DMS53 (cell line): ENCODE measurements around the gene BATF.

Experiments used
- DNase-seq: peaks from one replicate; lab custom pipeline; 2025; lab: John Stamatoyannopoulos, UW

BATF gene

GRCh38 chr14:75499084-75499875, 23.0 kb upstream of the BATF start:
- no peak for DNase-seq

- no peak for DNase-seq
Measured at GRCh38 chr14:75501080-75501479, 21.2 kb upstream of the BATF start.

GRCh38 chr14:75504411-75504810, 17.9 kb upstream of the BATF start:
- no peak for DNase-seq

DNA sequence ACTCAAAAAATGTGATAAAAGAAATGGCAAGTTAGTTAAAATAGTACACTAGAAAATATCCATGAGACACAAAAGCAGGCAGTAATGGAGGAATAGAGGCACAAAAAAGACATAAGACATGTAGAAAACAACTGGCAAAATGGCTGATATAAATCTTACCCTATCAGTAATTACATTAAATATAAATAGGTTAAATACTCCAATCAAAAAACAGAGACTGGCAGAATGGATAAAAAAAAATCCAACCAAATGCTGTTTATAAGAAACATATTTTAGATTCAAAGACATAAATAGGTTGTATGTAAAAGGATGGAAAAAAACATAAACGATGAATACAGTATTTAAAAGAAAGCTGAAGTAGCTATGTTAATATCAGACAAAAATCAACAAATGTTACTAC, 15.3 kb upstream of the BATF start:
- no peak for DNase-seq

DNA sequence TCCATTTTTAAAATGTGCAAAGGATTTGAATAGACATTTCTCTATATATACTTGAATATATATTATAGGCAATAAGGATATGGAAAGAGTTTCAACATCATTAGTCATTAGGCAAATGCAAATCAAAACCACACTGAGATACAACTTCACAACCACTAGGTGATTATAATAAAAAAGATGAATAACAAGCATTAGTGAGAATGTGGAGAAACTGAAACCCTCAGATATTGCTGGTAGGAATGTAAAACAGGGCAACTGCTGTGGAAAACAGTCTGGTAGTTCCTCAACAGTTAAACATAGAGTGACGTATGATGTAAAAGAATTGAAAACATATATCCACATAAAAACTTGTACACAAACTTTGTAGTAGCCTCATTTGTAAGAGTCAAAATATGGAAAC, 11.7 kb upstream of the BATF start:
- no peak for DNase-seq

DNA sequence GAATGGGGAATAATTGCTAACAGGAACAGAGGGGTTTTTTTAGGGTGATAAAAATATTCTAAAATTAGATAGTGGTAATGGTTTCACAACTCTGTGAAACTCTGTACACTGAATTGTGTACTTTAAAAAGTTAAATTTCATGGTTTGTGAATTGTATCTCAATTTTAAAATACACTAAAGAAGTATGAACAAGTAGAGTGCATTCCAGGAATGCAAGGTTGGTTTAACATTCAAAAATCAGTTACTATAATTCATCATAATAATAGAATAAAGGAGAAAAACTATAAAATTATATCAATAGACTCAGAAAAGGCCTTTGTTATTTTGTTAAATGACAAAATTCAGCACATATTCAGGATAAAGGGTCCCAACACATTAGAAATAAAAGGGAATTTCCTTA, 11.1 kb upstream of the BATF start:
- no peak for DNase-seq

DNA sequence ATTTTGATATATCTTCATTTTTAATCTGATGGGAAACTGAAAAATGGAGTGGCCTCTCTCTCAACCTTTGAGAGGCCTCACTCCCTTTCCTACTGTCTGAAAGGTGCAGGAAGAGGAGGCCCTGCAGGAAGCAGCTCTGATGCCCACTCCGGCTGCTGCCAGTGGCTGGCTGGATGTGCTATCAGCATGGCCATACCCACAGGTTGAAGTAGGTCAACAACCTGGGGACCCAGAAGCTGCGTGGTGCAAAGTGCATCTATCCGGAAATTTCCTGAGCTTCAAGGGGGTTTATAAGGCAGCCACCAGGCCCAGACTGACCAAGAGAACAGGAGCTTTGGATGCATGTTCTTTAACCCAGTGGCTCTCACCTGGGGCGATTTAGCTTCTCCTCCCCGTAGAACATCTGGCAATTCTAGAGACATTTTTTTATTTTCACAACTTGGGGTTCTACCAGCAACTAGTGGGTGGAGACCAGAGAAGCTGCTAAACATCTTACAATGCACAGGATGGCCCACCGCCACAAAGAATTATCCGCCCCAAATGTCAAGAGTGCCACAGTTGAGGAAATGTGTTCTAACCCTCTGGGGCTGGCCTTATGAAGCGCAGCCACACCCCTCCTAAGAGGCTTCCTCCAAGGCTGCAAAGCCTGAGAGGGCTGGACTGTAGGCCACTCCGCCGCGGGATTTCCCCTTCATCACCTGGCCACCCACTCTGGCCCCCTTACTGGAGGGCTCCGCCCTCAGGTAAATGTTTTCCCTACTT, 8.2 kb upstream of the BATF start:
- DNase-seq, result no peak

DNA sequence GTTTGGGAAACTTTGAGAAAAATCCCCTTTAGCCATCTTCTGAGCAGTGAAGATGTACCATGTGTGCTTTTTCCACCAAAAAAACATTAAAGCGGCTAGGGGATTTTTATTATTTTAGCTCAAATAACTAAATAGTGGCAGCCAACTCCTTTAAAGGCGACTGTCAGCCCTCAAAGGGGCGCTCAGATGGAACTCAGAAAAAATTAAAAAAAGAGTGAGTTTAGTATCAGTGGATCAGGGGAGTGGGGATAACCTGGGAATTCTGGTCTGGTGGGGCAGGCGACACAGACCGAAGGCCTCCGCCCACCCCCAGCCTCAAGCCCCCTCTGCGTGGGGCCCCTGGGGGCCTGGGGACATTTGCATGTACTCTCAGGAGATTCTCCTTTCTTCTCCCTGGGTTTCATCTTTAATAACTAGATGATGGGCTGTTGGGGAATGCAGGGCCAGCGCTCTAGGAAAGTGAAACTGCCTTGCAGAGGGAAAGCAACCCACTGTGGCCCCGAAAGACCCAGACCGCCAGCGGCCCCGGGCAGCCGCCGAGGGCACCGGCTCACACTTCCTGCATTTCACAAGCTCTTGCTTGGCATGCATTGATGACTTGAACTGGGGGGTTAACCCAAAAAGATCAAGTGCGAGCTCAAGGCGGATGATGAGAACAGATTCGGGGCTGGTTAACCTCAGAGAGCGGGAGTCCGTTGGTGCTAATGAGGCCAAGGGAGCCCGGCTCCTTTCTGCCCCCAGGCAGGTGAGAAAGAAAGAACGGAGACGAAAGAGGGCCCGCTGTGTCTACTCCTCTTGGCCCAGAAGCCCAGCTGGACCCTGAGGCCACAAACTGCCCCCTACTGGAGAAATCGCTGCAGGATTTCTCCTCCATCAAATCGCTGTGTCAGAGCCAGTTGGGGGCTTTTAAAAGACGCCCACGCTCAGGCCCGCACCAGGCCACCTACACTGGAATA, 7.3 kb upstream of the BATF start:
- DNase-seq, result no peak

DNA sequence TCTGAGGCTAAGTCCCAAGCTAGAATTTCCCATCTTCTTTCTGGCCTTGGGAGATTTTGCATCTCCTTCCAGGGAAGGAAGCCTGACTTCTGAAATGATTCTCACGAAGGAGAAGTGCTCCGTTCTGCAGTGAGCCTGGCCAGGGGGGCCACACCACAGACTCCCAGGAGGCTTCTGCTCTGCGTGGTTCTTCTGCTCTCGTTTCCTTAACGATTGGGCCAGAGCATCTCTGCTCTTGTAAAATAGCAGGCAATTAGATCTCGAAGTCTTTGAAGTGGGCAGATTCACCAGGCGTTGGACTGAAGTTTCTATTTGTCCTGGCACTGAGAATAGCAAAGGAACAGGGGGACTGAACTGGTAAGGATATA, 6.7 kb upstream of the BATF start:
- DNase-seq, result no peak

DNA sequence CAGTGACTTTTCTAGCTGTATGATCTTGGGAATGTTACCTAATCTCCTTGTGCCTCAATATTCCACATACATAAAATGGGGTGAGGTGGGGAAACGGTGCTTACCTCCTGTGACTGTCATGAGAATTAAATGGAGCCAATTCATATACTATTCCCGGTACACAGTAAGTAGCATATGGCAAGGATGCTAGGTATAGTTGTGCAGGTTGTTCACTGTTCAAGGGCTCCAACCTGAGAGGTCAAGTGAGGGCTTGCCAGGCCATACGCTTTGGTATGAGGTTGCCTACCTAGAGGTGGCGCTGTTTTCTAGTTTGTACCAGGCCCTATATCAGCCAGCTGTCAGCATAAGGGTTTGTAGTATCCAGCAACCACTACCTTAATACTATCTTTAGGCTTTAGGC, 3.6 kb upstream of the BATF start:
- peak; percentile 81 for DNase-seq

DNA sequence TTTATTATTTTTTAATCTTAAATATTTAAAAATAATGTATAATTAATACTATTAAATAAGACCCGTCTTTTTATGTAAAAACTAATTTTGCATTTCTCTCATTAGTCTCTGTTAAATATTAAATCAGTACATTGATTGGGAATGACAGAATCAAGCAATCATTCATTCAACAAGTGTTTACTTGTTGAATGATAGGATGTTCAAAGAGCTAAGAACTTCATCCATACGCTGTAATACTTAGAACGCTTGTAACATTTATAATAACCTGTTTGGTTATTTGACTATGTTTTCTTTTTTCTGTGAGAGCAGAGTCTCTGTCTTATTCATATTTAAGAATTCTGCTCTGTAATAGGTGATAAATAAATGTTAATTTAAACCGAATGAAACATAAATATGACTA, 2.9 kb upstream of the BATF start:
- no peak for DNase-seq

GRCh38 chr14:75519826-75520728, 2.2 kb upstream of the BATF start:
- peak; percentile 10 for DNase-seq

GRCh38 chr14:75520852-75521251, 1.4 kb upstream of the BATF start:
- no peak for DNase-seq

DNA sequence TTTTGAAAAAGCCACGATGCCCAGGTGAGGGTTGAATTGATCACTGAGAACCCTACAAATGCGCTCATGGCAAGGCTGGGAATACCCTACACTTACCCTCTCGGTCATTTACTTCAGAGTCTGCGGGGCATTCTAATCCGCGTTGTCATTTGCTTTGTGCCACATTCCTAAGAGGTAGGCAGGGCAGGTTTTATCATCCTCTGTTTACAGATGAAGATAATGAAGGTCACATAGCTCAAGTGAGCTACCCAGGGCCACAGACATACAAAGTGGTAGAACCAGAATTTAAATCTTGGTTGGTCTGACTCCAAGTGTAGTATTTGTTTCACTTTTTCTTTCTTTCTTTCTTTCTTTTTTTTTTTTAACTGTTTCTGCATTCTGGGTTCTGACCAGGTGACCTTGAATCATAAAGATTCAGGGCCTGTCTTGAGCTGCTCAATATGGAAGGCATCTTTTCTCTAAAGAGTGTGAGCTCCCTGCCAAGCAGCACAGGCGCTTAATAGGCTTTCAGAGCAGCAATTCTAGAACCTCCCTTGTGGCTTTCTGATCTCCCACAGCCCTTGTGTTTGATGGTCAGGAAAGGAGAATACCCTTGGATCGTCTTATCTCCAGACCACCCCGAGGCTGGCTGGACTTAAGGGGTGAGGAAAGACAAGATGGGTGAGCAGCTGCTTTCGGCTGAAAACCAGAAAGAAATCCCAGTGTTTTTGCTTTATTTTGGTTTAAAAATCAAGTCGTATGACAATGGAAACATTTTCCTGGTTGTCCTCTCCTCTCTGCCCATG, 662 bp upstream of the BATF start:
- peak; percentile 29 for DNase-seq

GRCh38 chr14:75522983-75523318, 682 bp downstream of the BATF start:
- DNase-seq, result no peak

DNA sequence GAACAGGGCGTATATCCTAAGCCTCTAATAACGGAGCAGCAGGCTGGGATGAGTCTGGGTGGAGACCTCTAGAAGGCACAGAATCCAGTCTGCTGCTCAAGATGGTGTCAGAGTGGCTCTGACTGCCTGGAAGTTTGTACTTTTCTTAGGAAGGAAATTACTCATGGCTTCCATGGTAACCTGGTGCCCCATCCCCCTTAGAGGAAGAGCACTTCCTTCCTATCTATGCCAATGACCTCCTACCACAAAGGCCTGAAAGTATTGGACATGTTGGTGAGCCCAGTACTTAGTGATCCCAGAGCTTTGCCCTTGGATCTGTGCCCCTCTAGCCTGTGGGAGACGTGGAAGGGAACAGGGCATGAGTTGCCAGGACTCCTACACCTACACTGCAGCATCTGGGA, 1.5 kb downstream of the BATF start:
- DNase-seq, result no peak

- no peak for DNase-seq
Measured at GRCh38 chr14:75525969-75526368, 3.7 kb downstream of the BATF start.

DNA sequence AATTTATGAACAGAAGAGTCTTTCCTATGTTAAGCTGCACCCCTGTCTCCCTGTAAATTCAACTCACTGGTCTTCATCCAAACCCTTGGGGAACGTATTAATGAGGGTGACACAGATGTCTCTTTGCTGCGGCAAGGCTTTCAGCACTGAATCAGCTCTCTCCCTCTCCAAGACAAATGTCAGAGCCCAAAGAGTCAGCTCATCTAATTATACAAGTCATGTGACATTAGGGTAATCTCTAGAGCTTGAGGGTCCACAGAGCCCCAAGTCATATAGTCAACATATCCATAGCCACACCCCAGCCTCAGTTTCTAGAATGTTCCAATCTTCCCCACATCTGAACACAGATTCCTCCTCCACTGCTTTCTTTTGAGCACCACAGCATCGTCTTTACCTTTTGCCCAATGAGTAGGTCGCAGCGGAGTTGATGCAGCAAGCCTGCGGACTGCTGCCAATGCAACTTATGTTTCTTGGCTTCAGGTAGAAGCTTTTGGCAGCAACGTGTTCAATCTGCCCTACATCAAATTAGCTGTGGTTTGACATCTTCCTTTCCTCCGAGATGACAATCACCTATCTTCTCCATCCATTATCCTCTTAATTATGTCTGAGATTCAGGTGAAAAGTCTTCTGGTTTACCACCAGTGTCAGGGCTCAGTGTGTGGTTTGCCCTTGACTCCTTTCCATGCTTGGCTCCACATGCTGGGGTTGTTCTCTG, 5.3 kb downstream of the BATF start:
- no peak for DNase-seq

DNA sequence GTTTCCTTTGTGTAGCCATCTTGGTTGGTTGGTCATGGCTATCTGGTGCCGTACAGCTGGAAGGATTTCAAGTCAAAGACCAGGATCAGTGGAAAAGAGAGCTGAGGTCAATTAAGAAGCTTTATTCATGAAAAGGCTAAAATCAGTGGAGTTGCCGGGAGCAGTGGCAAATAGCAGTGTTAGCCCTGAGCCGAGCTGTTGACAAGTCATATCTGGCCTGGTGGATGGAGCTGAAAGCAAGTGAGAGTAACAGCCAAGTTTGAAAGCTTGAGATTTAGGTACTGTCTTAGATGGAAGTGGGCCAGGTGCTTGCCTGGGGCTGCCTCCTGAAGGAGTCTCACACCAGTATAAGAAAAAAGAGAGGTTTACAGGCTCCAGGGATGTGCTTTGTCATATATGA, 9.0 kb downstream of the BATF start:
- no peak for DNase-seq

DNA sequence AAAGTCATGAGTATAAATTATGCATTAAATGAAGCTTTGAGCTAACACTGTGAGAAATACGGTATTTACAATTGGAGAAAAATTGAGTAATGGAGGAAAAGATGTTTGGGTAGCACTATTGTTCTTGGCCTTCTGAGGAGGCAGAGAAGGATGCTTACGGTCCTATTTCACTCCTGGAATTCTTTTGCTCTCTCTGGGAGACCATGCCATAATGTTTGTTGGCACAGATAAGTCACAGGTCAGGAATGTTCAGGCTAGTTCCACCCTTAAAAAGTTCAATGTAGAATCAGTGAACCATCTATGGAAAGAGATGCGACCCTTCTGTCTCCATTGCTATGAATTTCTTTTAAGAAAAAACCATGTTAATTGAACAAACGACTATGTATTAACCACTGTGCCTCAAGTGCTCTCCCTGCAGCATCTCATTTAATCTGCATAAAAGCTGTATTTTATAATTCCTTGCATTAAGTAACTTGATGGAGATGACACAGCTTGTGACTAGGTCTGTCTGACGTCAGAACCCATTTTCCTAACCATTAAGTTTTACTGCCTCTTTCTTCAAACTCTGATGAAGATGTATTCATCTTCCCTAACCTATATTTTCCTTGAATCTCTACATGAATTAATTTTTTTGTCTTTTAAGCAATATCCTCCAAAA, 9.5 kb downstream of the BATF start:
- no peak for DNase-seq
